ENCODE results near the gene FBXW8.

Gene FBXW8

DNA sequence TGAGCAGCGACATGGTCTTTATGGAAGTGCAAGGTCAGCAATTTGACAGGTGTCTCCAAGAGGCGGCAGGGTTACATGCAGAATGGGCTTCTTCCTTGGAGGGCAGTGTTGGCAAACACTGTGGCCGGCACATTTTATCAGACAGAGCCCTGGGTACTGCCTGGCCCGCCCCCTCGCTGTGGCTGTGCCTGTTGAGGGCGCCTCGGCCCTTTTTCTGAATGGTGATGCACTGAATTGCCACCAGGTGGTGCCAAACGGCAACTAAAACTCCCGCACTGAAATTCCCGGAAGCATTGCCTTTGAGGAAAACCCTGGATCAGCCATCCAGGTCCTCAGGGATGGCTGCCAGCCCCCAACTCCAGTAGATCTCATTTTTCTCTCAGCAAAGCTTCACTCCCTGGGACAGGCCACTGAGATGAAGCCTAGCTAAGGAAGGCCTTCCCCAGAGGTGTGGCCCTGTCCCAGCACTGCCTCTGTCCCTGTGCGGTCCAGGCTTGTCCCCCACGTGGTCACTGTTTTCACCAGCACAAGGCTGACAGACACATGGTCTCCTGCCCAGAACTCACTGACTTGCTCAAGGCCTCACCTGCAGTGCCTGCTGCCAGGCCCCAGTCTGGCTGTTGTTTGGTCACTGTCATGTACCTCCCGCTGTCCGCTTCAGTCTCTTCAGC, 114.9 kb downstream of the FBXW8 start:
- peak; percentile 13 for DNase-seq

DNA sequence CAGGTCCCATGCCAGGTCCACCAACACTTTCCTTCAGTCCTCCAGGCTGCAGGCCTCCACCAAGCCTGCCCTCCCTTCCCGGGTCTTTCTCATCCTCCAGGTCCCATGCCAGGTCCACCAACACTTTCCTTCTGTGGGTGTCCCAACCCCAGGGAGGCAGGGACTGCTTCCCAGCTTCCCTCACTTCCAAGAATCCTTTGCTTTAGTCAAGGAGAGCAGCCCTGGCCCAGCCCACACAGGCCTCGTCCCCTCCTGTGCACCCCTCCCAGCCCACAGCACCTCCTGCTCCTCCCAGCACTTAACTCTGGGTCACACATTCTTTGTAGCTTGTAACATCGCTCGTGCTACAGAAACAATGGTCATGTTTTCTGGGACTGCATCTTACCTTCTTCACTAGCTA, 115.6 kb downstream of the FBXW8 start:
- no peak for DNase-seq

DNA sequence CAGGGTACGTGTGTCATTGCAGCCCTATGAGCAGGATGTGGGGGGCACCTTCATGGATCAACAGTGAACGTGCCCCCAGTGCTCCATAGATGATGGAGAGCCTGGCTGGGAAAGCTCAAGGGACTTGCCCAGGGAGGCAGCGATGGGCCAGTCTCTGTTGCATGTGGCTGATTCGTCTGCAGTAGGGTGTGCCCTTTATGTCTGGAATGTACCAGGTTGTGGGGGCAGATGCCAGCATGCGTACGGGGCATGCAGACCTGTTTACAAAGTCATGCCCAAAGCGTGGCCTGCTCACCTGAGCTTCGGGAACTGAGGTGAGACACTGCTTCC, 116.1 kb downstream of the FBXW8 start:
- no peak for DNase-seq

DNA sequence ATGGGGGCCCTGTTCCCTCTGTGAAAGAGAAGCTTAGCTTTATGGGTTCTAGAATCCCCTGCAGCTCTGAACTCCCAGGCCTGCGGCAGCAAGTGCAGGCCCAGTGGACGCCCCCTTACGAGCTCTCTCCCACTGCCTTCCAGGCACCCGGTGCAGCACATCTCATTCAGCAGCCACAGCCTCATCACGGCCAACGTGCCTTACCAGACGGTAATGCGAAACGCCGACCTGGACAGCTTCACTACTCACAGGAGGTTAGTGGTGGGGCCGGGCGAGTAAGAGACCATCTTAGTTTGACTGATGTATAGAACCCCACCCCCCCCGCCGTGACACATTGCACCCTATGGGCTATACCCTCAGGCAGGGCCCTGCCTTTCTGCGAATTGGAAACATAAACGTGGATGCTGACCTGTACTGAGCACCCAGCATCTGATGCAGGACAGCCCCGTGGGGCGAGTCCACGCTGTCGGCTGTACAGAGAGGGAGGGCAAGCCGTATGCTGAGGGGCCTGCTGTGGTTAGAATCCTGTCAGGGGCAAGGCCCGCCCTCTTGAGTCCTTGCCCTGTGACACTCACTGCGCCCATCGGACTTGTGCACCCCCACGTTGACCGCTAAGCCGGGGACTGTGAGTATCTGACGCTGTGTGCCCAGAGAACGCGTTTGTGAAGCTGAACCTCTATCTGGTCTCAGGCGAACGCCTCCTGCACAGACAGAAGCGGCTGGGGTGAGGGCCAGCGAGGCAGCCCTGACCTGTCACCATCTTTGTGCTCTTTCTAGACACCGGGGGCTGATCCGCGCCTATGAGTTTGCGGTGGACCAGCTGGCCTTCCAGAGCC, 116.7 kb downstream of the FBXW8 start:
- no peak for DNase-seq

DNA sequence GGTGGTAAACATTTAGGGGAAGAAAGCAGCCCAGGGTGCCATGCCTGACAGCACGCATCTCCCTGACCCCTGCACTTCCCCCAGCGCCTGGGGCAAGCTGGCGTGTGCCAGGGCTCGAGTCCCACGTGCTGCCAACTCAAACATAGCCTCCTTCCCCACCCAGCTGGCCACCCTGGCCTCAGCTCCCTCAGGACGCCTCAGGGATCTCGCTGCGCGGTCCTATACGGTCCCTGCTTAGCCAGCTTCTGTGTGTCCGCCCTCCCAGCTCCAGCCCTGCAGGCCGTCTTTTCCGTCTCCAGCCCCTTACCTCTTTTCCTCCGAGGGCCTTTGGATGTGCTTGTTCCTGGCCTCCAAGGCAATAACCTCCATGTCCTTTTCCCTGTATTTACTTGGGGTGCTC, 117.5 kb downstream of the FBXW8 start:
- no peak for DNase-seq

DNA sequence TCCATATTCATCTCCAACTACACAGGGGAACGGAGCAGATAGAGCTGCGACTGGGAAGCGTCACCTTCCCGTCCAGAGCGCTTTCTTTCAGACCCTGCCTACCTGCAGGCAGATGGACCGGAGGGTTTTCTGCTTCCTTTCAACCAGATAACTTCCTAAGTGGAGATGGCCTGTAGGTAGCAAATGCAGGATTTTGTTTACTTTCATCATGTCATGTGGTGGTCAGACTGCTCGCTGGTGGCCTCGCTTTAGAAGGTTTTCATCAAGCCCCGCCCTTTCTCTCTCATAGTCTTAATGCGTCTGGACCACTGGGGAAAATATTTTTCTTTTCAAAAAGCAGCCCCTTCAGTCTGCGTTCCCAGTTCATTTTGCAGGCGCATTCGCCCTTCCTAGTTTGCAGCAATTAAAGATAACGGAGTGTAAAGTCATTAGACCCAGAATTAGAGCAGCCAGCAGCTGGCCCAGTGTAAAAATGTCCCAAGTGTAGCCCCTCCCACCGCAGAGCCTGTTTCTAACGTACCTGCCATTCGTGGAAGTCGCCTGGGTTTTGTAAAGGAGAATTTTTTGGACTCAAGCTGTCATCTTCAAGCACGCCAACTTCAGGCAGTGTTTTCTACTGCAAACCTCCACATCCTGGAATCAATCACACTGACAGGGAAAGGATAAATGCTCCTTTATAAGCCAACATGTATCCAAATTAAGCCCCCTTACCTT, 119.6 kb downstream of the FBXW8 start:
- DNase-seq = no peak

DNA sequence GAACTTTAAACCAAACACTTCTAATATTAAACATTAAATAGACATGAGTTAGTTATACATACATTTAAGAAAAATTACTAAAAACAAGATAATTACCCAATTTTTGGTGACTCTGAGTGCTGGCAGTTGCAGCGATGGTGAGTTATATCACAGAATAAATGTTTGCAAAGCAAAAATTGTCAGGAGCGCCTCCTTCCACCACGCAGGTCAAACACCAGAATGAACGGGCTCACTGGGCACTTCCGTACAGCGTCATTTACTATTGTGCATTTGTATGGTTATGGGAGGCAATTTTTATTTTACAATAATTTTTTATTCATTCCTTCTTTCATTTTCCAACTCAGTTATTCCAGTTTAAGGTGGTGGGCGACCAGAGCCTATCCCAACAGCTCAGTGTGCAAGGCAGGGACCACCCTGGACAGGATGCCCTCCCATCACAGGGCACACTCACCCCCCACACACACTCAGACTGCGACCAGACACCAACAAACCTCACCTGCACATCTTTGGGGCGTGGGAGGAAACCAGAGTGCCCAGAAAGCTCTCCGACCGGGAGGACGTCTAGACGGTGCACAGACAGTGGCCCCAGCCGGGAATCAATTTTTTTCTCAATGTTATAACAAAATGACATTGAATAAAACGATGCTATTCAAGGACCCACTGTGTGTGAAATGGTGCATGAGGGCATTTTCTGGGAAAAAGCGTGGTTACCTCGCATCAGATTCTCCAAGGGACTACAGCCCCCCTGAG, 121.3 kb downstream of the FBXW8 start:
- no peak for DNase-seq

DNA sequence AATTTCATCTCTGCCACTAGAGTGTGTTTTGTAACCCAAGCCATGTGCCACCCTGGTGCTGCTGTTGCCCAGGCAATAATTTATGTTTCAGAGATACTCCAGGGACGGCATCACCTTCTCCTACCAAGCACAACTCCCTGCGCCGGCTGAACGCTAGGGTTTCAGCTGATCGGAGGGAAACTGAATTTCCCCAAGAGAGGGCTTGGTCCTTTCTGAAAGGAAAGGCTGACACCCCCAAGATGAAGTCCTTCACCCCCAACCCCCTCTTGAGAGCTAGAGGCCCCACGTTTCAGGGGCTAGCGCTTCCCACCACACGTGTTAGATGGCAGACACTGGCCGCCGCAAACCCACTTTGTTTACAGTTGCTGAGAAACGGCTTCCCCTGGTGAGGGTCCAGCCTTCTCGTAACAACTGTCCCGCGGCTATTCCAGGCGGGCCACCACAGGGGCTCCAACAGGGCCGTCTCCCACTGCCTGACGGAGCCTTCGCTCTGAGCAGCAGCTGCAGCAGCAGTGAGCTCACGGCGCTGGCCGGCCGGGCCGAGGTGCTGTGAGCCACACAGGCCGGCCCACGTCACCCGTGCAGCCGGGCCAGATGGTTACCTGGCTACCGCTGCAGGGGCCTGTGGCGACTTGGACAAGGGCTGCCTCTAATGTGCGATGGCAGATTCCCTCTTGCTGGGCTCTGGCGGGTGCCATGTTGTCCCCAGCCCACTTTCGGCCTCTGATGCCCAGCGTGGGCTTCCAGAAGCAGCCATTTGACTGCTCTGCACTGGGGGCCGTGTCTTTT, 122.0 kb downstream of the FBXW8 start:
- no peak for DNase-seq

DNA sequence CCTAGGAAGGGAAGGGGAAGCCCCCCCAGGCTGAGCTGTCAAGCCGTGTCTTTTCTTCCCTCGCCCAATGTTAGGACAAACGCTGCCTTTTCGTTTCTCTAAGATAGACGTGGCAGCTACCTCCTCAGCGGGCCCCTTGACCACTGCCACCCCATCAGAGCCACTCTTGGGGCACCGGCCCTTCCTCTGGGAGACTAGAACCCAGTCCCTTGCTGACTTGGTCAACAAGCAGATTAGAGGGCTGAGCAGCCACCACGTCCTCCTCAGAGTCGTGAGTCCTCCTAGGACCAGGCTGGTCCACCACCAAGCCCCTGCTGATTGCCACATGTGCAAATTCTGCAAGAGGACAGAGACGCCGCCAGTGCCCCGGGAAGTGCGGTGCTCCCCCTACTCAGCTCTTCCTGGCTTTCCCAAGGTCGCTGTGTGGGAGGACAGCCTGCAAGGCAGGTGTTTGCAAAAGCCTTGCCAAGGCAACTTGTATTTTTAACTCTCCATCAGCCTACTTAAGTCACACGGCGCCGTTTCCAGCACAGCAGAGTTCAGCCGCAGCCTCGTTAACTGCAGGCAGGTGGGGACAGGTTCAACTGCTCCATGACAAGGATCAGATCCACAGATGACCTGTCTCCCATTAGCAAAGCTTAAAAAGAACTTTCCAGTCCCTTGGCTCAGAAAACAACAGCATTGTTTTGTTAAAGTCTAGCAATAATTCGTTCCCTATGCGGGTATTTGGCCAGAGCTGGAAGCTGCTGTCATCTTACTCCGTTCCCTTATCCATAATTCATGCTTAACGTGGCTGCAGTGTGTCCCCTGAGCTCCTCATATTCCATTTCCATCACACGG, 122.9 kb downstream of the FBXW8 start:
- no peak for DNase-seq

DNA sequence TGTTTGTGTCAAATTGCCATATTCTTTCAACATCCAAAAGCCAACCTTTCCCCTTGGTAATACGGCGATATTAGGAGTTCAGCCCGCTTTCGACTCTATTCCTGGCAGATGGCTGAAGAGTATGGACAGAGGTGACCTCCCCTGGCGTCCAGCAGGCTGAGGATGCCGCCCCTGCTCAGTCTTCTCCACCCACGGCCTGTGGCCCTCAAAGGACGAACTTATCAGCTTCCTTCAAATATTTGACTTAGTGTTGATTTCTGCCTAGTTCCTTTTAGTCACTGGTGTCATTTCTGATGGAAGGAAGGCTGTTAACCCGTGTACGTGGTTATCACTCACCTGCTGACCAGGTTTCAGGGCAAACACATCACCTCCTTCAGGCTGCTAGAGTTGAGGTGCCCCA, 123.5 kb downstream of the FBXW8 start:
- DNase-seq = no peak

DNA sequence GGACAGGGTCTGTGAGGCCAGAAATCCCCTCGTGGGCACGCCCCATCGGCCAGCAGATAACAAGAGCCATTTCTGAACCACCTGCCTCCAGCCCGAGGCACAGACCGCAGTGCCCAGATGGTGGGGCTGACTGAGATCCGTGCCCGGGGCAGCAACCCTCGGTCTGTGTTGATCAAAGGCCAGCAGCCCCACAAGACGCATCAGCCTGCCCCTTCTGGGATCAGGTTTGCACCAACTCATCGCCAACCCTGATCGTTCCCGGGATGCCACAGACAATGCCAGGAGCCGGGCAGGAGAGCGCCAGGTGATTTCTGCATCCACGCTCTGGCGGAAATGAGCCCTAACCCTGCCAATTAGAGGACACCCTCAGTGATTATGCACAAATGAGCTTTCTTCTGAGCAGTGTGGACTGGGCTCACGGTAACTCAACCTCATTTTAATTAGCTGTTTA, 124.0 kb downstream of the FBXW8 start:
- DNase-seq = no peak

DNA sequence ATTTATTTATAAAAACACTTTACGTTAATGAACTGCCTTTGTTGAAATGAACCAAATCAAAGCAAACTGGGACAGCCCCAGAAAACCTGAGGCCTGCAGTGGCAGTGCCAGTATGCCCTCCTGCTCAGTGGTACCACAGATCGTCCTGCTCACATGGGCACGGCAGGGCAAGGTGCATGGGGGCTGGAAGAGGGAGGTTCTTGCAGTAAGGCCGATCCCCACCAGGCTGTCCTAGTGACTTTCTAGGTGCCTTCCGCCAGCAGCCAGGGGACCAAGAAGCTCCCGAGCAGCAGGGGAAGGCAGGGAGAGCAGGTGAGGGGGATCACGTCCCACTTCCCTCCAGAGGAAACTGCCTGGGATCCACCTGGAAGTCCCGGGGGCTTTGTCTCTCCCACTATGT, 124.5 kb downstream of the FBXW8 start:
- DNase-seq = no peak

DNA sequence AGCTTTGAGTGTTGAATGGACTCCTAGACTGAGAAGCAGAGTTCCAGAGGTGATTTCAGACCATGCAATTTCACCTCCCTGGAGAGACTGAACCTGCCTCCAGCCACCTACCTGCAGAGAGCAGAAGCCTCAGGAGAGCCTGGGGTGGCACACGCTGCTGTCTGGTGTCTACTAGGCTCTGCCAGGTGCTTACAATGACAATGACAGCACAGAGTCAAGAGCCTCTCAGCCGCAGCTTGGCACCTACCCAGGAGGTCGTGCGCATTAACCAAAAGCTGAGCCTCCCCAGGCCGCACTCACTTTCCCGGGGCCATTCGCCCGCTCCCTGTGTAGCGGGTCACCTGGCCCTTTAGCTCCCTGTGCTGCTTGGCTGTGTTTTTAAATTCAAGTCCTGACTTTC, 125.3 kb downstream of the FBXW8 start:
- DNase-seq = no peak

DNA sequence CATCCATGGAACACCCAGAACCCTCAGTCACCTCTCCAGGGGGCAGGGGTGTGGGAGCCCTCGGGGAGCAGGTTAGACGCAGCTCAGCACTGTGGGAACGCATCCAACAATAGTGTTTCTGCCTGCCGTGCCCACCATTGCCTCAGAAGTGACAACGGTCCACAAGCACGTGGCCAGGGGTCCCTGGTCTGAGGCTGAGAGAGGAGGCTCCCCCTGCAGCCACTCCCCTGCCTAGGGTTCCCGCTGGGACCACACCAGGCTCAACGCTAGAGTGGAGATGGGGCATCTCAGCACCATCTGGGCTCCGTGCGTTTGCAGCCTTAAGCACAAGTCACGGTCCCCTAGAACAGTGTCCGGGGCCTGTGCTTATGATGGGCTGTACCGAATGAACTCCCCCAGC, 125.8 kb downstream of the FBXW8 start:
- no peak for DNase-seq

DNA sequence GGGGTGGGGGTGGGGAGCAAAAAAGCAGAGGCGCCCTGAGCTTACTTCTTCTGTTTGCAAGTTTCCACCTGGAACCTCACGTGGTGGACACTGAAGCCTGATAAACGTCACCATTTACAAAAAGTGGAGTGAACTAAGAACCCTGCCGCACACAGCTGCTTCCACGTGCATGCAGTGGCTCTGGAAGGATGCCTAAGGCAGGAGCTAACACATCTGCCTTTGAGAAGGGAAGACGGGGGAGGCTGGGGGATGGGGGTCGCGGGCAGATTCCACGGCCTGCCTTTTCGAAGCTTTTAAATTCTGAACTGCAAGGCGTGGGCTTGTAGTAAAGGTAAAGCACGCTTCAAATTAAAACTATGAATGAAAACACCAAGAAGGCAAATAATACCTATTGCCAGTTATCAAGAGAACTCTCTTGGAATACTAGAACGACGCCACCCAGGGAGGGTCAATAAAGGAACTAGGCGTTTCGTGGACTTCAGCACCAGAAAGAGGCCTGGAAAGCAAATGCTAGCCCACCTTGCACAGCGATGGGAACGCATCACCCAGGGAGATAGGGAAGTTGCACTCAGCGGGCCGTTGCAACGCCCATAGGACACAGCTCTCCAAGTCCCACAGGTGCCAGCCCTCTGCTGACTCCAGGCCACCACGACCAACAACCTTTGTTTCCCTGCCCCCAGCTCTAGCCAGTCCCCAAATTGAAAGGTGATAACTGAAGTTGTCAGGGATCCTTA, 126.7 kb downstream of the FBXW8 start:
- DNase-seq = no peak

DNA sequence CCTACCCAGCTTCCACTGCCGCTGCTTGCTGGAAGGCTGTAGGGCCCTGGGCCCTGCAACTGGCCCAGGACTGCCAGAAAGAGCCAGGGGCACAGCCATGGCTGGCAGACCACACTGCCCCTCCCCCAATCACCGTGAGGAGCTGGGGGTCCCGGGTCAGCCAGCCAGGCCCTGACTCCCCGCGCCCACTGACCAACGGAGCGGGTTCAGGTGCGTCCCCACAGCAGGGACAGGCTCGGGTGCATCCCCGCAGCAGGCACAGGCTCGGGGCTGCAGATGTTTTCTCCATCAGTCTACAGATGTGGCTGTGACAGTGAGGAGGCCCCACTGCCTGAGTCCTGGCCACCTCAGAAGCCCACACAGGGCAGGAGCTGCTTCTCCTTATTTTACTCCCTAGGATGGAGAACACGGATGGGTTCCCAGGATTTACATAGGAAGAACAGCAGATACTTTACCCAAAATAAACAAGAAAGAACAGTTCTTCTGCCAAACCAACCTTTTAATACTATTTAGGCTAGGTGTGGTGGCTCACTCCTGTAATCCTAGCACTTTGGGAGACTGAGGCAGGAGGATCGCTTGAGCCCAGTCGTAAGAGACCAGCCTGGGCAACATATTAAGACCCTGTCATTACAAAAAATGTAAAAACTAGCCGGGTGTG, 127.4 kb downstream of the FBXW8 start:
- DNase-seq = no peak

DNA sequence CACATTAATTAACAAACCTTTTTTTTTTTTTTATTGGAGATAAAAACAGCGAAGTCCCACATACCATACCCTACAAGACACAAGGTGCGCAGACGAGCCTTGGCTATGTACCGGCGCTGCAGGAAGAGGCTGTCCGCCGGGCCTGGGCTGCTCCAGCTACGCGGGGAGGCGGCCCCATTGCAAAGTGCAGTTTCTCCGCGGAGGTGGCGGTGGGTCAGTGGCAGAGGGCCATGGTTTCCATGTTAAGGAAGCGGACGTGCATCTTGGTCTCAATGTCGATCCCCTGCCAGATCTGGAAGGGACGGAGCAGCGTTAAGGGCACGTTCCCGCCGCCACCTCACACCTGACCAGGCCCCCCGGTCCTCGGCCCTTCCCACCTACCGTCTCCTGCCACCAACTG, 128.2 kb downstream of the FBXW8 start:
- no peak for DNase-seq

DNA sequence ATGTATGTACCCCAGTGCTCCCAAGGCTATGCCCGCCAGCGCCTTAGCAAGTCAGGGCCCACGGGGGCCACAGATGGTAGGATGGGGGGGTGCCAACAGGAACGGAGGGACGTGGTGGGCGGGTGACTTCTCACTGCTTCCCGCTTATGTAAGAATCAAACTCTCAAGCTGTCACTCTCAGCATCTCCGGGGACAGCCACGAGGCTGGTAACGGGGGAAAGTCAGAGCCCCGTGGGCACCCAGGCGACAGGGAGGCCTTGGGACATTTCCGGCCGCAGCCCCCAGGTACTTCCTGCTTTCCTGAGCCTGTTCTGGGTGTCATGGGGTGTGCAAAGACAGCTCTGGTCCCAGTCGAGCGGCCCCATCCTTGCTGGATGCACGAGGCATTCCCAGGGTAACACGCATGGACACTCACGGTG, 129.2 kb downstream of the FBXW8 start:
- DNase-seq = no peak

DNA sequence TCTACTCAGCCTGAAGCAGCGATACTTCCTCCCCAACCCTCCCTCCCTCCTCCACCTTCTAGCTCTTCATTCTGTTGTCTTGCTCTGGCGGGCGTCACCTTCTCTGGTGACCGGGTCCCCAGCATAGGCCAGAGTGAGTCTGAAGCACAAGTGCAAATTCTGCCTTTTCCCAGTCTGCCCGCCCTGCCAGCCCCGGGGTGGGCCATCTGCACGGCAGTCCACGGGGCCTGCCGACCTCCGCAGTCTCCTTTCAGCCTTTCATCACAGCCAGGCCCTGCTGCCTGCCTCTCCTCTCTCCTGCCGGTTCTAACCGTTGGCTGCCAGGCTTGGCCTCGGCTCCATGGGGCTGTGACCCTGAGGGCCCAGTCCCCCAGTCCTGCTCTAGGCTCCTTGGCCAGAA, 129.7 kb downstream of the FBXW8 start:
- DNase-seq = no peak

DNA sequence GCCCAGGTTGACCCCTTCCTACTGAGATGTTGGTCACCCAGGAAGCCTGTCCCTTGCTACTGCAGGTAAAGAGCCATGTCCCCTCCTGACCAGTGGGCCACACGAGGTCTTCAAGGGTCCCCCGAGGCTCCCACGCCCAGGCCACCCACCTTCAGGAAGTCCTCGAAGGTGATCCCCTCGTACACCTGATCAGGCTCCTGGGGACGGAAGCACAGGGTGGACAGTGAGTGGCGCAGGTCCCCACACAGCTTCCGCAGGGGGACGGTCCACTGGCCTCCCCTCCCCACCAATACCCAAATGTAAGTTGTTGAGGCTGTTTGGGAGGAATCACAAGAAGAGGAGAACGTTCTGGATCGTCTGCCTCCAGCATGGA, 131.0 kb downstream of the FBXW8 start:
- no peak for DNase-seq

Measured in effector CD8-positive, alpha-beta T cell (primary cell).